GM12801 (cell line): ENCODE measurements around the gene ZNF750.

Experiments used
- TF ChIP-seq, protein P1 (sequence below): IDR thresholded peaks from one replicate; pipeline ENCODE4 v1.5.1; 2011; ENCODE audit warnings: control low read depth; ENCODE audit not compliant: insufficient read length; ENCODE audit errors: extremely low read depth

The ZNF750 gene

DNA sequence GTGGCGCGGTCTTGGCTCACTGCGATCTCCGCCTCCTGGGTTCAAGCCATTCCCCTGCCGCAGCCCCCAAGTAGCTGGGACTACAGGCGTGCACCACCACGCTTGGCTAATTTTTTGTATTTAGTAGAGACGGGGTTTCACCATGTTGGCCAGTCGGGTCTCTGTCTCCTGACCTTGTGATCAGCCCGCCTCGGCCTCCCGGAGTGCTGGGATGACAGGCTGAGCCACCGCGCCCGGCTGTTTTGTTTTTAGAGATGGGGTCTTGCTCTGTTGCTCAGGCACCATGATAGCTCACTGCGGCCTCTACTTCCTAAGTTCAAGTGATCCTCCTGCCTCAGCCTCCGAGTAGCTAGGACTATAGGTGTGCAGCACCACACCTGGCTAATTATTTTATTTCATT is 27.2 kb downstream of the ZNF750 start:
- TF ChIP-seq, protein P1, sequence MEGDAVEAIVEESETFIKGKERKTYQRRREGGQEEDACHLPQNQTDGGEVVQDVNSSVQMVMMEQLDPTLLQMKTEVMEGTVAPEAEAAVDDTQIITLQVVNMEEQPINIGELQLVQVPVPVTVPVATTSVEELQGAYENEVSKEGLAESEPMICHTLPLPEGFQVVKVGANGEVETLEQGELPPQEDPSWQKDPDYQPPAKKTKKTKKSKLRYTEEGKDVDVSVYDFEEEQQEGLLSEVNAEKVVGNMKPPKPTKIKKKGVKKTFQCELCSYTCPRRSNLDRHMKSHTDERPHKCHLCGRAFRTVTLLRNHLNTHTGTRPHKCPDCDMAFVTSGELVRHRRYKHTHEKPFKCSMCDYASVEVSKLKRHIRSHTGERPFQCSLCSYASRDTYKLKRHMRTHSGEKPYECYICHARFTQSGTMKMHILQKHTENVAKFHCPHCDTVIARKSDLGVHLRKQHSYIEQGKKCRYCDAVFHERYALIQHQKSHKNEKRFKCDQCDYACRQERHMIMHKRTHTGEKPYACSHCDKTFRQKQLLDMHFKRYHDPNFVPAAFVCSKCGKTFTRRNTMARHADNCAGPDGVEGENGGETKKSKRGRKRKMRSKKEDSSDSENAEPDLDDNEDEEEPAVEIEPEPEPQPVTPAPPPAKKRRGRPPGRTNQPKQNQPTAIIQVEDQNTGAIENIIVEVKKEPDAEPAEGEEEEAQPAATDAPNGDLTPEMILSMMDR, result no peak

DNA sequence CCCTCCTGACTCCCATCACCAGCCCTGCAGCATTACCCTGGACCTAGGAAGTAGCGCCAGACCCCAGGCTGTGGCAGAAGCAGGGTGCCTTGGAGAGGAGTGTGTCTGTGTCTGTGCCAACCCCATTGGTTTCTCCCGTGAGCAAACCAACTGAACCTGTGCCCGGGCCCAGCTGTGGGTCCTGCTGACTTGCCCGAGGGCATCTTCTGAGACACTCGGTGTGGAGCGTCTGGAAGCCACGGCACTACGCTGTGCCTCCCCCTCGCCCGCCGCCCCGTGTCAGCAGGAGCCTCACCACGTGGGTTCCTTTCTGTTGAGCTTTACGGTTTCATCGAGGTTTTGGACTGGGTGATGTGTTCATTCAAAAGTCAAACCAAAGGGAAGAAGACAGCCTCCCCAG is 27.8 kb downstream of the ZNF750 start:
- TF ChIP-seq, protein P1, result no peak

DNA sequence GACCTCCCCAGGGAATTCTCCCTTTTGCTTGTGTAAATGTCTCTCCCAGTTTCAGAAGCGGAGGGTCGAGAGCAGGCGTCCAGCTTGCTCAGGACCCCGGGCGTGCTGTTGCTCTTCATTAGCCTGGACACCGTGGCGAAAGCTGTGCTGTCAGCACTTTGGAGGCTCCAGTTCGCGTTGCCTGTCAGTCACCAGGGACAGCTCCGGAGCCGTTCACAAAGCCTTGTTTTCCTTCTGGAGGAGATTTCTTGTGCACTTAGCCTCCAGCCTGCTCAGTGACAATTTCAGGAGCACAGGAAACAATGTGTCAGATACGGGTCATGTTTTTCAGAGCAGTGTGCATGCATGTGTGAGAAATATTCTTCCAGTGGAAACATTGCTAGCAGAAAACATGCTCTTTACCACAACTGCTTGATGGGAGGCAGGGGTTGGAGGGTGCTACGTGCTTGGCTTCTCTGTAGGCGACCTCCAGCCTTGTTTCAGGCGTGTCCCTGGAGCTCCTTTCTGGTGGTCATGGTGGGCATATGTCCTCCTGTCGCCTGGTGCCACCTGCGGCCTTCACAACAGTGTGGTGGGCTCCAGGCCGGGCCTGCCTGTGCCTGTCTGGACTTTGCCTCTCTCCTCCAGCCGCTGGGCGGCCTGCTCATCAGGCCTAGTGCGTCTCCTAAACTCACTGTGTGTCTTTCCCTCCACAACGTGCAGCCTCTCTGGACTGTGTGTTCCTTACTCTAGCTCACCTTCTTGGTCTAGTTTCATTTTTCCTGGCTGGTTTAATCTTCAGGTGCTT is 29.0 kb downstream of the ZNF750 start:
- TF ChIP-seq, protein P1, result no peak

DNA sequence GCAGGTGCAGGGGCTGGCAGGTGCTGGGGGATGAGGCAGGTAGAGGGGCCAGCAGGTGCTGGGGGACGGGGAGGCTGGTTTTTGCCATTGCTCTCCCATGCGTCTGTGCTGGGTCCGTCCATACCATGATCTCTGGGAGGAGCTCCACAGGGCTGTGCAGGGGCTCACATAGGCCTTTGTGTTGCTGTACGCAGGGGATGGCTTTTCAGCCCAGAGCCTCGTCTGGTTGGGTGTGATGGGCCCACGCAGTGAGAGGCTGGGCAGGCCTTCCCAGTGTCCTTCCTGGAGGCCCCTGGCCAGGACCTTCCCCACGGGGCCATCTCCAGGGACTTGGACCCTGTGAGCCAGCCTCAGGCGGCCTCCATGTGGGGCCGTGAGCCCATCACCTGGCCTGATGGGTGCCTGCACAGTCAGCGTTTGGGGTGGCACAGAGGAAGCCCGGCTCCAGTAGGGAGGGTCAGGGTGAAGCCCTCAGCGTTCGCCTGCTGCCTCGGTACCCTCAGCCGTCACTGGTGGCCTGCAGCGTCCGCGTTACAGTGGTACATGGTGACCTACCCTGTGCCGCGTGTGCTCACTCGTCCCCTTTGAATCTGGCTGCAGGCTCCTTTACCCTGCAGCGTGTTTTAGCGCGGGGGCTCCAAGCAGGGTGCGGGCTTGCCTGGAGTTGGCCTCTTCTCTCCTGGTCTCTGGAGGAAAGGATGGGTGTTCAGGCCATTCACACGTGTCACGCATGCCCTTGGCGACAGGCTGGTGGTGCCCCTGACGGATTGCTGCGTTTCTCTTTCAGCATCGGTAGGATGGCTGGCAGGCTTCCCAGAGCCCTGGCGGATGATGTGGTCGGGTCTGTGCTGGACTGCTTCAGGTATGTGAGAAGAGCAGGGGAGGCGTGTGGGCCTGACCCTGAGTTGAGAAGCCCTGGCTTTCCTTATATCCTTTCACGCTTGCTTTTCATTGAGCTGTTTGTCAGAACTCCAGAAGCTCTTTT is 30.6 kb downstream of the ZNF750 start:
- TF ChIP-seq, protein P1, result no peak

DNA sequence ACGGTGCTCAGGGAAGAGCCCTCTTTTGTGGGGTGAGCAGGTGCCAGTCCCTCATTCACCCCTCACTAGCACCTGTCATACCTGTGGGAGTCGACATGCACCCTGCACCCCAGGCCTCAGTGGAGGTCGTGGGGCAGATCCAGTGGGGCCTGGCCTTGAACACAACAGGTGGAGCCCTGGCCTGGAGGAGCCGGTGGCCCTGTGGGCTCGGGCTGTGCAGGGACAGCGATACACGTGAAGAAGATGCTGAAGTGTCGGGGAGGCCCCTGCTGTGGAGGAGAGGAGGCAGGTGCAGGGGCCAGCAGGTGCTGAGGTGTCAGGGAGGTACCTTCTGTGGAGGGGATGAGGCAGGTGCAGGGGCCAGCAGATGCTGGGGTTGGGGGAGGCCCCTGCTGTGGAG is 31.8 kb downstream of the ZNF750 start:
- TF ChIP-seq, protein P1, result no peak

DNA sequence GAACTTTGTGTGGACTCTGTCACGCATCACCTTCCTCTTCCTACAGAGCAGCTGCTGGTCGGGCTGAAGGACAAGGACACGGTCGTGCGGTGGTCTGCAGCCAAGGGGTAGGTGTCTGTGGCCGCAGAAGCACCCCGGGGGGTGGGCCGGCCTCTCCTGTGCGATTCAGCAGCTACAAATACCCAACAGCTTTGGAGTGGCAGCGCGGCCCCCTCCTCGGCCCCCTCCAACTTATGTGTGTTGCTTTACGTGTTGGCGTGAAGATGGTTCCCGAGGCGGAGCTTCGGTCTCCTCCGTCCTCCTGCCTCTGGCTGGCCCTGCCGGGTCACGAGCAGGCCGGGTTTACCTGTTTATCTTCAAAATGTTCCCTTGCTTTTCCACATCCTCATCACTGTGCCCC is 32.3 kb downstream of the ZNF750 start:
- TF ChIP-seq, protein P1, result no peak

DNA sequence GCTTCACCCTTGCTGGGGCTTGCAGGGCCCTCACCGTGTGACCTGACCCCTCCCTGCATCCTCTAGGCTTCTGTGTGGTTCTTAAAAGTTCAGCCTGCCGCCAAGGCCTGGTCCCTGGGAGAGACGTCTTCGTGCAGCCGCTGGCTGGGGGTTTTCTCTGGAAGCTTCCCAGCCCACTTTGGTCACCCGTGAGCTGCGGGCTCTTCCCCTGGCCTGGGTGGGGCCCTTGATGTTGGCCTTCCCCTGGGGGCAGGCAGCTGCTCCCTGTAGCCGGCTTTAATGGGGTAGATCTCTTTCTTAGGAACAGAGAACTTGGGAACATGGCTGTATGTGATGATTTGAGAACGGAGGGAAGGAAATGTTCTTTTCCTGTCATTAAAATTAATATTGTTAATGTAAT is 32.7 kb downstream of the ZNF750 start:
- TF ChIP-seq, protein P1, result no peak
